Calu3 (cell line): ENCODE data around the gene BATF2. TPM values are rescaled to one million over a fixed set of nuclear protein-coding genes. Genes with fewer than 3 reads are reported as not detected.

Experiments
- BruUV-seq: library from RNA; stranded (reverse); fragments of 400-500 nt; replicated peaks from 2 replicates; lab custom pipeline; 2021; lab: Mats Ljungman, UMichigan
- CTCF ChIA-PET: fragments of 300-600 bp; sonication (Branson Sonifier 250); formaldehyde crosslinking; loops from one replicate; lab custom pipeline; 2022; ENCODE audit warnings: antibody characterized with exemption; lab: Charles Lee
- DNase-seq: peaks from one replicate; pipeline ENCODE4 v3.0.0; 2022
- H3K27ac Mint-ChIP-seq: one replicate; pipeline ENCODE4 v1.8.0; 2022; ENCODE audit warnings: mixed read lengths; ENCODE audit not compliant: unreplicated experiment
- H3K27me3 Mint-ChIP-seq: one replicate; pipeline ENCODE4 v1.8.0; 2022; ENCODE audit warnings: mixed read lengths; ENCODE audit not compliant: unreplicated experiment
- H3K36me3 Mint-ChIP-seq: one replicate; pipeline ENCODE4 v1.8.0; 2022; ENCODE audit warnings: mild to moderate bottlenecking, moderate library complexity, mixed read lengths; ENCODE audit not compliant: insufficient read depth, unreplicated experiment
- H3K4me1 Mint-ChIP-seq: one replicate; pipeline ENCODE4 v1.8.0; 2022; ENCODE audit warnings: mild to moderate bottlenecking, low read depth, mixed read lengths; ENCODE audit not compliant: unreplicated experiment
- H3K4me3 Mint-ChIP-seq: one replicate; pipeline ENCODE4 v1.8.0; 2022; ENCODE audit warnings: mild to moderate bottlenecking, low read depth, moderate library complexity, mixed read lengths; ENCODE audit not compliant: unreplicated experiment
- H3K9me3 Mint-ChIP-seq: one replicate; pipeline ENCODE4 v1.8.0; 2022; ENCODE audit warnings: low read depth, mixed read lengths; ENCODE audit not compliant: unreplicated experiment
- intact Hi-C: fragments of 100-400 bp; cut with micrococcal nuclease; formaldehyde crosslinking; loops from one replicate; pipeline ENCODE4 v1.10.0; 2022; ENCODE audit not compliant: unreplicated experiment
- total RNA-seq: library from RNA; stranded (reverse); gene quantifications from 2 replicates; pipeline ENCODE4 v1.2.3, GENCODE V29; 2022
- TF ChIP-seq, protein P1 (sequence below): fragments of 200-600 bp; IDR thresholded peaks from one replicate; pipeline ENCODE4 v1.8.0; 2022; ENCODE audit warnings: antibody characterized with exemption; ENCODE audit not compliant: unreplicated experiment

BATF2 gene
- total RNA-seq, 1 experiment from 2014 or later, result 4.5 TPM

DNA sequence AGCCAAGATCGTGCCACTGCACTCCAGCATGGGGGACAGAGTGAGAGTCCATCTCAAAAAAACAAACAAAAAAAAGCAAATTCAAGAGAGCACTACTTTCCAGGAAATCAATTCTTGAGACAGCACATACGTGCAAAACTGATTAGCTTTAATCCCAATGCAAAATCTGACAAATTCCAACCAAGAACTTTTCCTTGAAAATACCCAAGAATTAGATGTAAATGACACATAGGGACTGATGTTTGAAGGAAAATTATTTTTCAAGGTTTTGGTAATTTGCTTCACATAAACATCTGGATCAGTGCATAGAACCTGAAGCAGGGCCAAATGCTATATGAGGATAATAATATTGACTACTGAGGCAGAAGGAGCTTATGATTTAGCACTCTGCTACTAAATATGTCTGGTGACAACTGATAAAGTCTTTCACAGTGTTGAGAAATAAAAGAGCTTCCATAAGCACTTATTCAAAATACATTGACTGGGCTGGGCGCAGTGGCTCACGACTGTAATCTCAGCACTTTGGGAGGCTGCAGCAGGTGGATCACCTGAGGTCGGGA, 33.6 kb downstream of the BATF2 start:
- peaks cover 4% of the 10 kb centered on the region for H3K36me3 Mint-ChIP-seq
- TF ChIP-seq, protein P1, sequence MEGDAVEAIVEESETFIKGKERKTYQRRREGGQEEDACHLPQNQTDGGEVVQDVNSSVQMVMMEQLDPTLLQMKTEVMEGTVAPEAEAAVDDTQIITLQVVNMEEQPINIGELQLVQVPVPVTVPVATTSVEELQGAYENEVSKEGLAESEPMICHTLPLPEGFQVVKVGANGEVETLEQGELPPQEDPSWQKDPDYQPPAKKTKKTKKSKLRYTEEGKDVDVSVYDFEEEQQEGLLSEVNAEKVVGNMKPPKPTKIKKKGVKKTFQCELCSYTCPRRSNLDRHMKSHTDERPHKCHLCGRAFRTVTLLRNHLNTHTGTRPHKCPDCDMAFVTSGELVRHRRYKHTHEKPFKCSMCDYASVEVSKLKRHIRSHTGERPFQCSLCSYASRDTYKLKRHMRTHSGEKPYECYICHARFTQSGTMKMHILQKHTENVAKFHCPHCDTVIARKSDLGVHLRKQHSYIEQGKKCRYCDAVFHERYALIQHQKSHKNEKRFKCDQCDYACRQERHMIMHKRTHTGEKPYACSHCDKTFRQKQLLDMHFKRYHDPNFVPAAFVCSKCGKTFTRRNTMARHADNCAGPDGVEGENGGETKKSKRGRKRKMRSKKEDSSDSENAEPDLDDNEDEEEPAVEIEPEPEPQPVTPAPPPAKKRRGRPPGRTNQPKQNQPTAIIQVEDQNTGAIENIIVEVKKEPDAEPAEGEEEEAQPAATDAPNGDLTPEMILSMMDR, result no peak
- CTCF ChIA-PET, result no interaction called here
- no peak overlapping the region for H3K4me3 Mint-ChIP-seq
- no peak for DNase-seq
- BruUV-seq, result no TSS peak
- H3K9me3 Mint-ChIP-seq, result no peaks in the 10 kb centered on the region
- no peaks in the 10 kb centered on the region for H3K4me1 Mint-ChIP-seq
- H3K27ac Mint-ChIP-seq, result no peak overlapping the region
- H3K27me3 Mint-ChIP-seq, result no peaks in the 10 kb centered on the region
- intact Hi-C loops, result no loop called here

DNA sequence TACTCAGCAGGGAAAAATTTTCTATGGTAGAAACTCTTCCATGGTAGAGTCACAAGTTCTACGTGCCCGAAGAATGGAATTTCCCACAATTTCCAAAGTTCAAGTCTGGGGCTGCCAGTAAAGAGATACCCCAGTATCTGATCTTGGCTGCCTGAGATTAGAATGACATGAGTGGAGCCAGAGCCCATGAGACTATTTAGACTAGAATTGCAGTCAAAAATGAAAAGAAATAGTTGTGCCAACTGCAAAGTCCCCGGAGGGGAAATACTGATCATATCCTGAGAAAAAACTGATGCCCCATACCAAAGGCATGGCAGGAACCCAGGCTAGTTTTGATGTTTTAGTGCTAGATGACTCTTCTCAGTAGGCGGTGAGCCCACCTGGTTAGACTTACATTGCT, 36.1 kb downstream of the BATF2 start:
- BruUV-seq, result no TSS peak
- Mint-ChIP-seq H3K27ac (no peak overlapping the region), H3K36me3 (peaks cover 4% of the 10 kb centered on the region), H3K4me3 (no peak overlapping the region), H3K4me1 (no peaks in the 10 kb centered on the region), H3K9me3 (no peaks in the 10 kb centered on the region), H3K27me3 (no peaks in the 10 kb centered on the region)
- no peak for DNase-seq
- TF ChIP-seq, protein P1, result no peak
- CTCF ChIA-PET, result no interaction called here
- intact Hi-C loops, result no loop called here

DNA sequence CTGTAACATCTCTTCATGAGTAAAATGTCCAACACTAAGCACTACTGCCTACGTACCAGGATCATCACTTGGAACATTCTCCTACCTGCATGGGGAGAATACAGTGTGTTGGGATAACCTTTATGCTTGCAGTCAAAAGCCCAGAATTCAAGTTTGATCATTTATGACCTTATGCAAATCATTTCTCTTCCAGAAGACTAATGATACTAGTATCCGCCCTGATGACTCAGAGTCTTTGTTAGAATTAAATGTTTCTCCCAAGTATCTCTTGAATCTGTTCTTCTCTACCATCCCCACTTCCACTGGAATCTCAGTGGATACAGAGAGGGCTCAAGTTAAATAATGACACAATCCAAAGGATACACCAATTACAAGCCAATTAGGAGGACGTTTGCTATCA, 37.3 kb downstream of the BATF2 start:
- intact Hi-C loops, result no loop called here
- Mint-ChIP-seq H3K36me3 (peaks cover 4% of the 10 kb centered on the region), H3K27ac (no peak overlapping the region), H3K4me1 (no peaks in the 10 kb centered on the region), H3K4me3 (no peak overlapping the region), H3K9me3 (no peaks in the 10 kb centered on the region), H3K27me3 (no peaks in the 10 kb centered on the region)
- TF ChIP-seq, protein P1, result no peak
- no TSS peak for BruUV-seq
- no peak for DNase-seq
- CTCF ChIA-PET, result no interaction called here

DNA sequence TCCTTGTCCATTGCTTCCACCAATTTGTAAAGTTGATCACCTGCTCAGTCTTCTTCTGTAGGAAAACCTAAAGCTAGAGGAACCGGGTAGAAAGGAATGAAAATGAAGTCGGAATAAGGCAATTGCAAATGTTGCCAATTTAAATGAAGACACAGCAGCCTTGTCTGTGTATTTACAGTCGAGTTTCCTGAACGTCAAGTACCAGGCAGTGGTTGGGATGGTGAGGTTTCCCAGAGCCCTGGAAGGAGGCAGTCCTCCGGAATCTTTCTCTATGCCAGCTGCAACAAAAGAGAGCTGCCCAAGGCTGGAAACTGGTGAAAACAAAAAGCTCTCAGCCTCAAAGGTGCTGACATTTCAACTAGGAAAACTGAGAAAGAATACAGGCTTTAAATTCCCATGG, 42.6 kb downstream of the BATF2 start:
- Mint-ChIP-seq H3K27ac (no peak overlapping the region), H3K36me3 (no peaks in the 10 kb centered on the region), H3K4me1 (no peaks in the 10 kb centered on the region), H3K27me3 (peaks cover 11% of the 10 kb centered on the region), H3K9me3 (no peaks in the 10 kb centered on the region), H3K4me3 (no peak overlapping the region)
- CTCF ChIA-PET, result interaction anchor here (0.7 kb wide), 1 partner anchor 10 kb away, joined by 4 read pairs; no protein-coding TSS in a partner anchor
- TF ChIP-seq, protein P1, result no peak
- intact Hi-C loops, result no loop called here
- DNase-seq, result no peak
- no TSS peak for BruUV-seq
